ENCODE measurements around the gene GATA2.

Gene GATA2

GRCh38 chr3:128455786-128456748 is 36.9 kb downstream of the GATA2 start:
- no peak for DNase-seq

- DNase-seq = no peak
Measured at GRCh38 chr3:128455116-128455515, 37.9 kb downstream of the GATA2 start.

GRCh38 chr3:128454310-128454618 is 38.7 kb downstream of the GATA2 start:
- DNase-seq = no peak

DNA sequence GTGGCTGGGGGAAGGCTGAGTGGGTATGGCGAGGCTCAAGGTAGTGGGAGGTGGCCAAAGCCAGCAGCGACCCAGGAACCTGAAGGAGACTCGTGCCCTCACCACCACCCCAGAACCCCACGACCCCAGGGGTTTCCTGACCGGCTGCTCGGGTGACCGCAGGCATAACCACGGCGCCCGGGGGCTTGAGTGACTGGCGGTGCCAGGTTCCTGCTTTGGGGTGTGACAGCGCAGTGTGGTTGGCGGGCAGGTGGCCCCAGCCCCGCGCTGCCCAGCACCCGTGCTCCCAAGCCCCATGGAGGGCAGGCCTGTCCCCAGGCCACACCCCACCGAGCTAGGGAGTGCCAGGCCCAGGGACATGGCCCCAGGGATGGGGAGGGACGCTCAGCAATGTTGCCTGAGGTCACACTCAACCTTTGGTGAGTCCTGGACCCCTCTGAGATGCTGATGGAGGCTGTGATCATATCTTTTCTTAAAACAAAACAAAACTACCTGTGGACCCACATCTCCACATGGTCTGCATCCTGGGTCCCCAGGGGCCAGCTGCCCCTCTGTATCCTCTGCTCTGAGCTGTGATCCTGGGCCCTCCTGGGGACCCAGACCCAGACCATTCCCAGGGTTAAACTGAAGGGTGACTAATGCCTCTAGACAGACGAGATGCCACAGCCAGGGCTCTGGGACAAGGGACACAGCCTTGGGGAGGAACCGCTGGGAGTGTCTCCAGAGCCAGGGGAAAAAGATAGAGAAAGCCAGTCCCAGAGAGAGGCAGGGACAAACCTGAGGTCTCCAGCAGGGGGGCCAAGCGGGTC is 39.3 kb downstream of the GATA2 start:
- no peak for DNase-seq

DNA sequence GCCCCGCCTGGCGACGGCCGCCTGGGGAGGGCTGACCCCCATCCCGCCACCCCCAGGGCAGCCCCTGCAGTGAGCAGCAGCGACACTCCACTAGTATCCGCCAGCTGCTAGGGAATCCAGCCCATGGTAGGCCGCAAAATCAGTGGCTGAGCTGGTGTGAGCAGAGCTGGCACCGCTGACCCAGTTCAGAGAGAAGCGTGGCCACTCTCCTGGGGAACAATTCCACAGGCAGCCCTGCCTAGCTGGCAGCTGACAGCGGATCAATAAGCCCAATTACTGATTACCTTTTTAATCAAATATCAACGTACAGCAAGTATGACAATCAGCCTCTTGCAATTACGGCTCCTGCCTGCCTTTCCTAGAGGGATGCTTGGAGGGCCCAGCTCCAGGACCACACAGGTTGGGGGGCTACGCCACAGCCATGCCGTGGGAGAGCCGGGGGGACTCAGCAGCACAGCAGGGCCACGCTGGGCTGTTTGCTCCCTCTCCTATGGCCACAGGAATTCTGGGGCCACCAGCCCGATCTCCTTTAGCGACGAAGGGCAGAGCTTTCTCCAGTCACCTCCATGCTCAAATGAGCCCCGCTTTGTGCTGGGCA is 40.2 kb downstream of the GATA2 start:
- DNase-seq = no peak

DNA sequence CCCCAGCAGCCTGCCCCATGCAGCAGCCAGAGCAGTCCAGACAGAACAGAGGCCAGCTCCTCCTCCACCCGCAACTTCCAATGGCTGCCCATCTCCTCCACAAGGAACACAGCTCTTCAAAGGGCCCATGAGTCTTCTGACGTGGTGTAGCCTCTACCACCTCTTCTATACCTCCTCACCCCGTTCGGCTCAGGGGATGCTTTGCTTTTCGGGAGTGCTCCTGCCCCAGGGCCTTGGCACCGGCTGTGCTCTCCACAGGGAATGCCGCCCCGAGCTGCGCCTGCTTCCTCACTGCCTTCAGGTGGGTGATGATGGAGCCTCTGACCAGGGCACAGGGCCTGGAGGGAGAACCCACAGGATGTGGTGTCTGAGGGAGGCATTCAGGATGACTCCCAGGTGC is 40.9 kb downstream of the GATA2 start:
- no peak for DNase-seq

DNA sequence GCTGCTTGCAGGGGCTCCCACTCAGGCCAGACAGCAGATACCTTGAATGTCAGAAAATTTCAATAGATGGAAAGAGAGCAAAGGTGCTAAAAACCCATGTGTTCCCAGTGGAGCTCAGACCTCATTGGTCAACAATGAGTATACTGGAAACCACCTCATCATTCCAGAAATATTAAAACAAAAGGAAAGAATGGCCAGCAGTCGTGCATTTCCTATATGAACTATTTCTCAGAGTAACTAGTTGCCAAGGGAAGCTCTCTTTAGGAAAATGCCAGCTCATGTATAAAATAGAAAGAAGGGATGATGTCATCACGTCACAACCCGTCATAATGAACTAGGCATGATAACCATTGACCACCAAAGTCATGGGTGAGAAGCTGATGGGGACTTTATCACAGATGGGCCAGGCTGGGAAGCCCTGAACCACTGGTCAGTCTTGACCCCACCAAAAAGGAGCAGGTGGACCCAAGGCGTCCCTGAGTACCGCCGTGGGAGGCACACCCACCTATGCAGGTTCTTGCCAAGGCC is 43.8 kb downstream of the GATA2 start:
- DNase-seq = no peak

DNA sequence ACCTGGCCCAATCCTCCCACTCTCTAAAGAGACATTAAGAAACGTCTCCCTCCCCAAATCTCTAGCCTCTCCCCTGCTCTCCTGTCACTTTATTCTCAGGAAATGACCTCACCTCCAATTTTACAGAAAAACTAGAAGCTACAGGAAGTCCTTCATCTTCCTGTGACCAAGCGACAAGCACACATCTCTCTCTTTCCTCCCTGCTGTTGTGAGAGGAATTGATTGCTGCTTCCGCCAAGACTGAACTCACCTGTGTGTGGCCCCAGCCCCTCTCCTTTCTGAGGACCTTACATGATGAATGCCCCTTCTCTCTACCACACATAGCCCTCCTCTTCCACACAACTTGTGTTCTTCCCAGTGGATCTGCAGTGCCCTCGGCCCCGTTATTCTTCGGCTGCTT is 44.5 kb downstream of the GATA2 start:
- no peak for DNase-seq

DNA sequence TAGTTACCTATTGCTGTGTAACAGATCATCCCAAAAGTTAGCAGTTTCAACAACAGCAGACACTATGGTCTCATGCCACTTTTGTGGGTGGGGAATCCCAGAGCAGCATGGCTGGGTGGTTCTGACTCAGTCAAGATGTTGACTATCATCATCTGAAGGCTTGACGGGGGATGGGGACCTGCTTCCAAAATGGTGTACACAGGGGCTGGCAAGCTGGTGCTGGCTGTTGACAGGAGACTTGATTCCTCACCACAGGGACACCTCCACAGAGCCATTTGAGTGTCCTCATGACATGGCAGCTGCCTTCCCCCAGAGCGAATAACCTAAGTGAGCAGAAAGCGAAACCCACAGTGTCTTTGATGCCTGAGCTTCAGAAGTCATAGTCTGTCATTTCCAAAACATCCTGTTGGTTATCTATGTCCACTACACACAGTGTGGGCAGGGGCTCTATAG is 45.4 kb downstream of the GATA2 start:
- no peak for DNase-seq

- no peak for DNase-seq
Measured at GRCh38 chr3:128446821-128447220, 46.2 kb downstream of the GATA2 start.

GRCh38 chr3:128445357-128445756 is 47.6 kb downstream of the GATA2 start:
- DNase-seq = no peak

GRCh38 chr3:128443771-128444170 is 49.2 kb downstream of the GATA2 start:
- no peak for DNase-seq

DNA sequence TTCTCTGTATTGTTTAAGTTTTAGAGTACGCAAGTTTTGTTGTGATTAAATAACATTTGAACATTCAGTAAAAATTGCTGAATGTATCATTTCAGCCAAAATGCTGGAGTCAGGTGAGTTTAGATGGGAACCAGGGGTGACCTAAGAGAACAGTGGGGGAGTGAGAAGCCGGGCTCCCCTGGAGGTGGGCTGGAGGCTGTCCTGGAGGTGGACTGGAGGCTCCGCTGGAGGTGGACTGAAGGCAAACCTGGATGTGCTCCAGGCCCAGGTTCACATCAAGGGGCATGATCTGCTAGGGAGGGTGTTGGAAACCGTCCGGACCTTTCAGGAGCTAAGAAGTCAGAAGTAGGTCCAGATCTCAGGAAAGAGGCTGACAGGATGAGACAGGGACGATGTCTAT is 50.1 kb downstream of the GATA2 start:
- DNase-seq = no peak

DNA sequence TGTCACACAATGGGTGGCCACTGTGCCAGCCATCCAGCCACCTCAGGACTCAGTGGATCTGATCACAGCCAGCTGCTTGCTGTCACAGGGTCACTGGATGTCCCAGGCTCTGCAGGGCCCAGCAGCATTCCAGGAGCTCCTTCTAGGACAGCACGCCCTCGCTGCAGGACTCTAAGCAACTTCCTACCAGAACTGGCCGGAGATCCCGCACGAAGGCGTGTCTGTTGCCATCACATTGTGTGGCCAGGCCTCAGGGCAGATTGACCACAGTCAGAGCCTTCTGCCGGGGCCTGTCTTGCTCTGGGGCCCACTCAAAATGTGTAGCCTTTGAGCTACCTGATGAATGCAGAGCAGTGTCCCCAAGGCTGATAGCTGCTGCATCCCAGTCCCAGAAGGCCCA is 50.9 kb downstream of the GATA2 start:
- DNase-seq = no peak

GRCh38 chr3:128439226-128439625 is 53.8 kb downstream of the GATA2 start:
- DNase-seq = no peak

DNA sequence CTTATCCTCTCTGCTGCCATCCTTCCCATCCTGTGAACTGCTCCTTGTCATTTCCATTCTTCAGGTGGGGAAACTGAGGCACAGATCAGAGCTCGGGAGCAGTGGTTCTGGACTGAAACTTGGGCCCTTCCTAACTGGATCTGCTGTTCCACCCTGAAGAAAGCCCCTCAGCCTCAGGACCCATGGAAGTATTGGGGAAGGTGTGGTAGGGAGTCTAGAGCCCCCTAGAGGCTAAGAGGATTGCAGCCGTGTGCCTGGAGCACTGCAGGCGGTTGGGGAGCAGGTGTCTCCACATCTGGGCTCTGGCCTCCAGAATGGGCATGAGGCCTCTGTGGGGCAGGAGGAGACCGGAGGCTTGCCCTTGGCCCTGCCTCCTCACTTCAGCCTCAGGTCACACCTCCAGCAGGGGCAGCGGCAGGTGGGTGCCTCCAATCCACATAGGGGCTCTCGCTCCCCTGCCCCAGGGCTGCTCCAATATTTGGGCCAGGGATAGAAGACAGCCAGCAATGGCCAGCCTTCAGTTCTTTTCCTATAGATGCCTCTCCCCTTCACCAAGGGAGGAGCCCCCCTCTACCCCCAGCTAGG is 54.4 kb downstream of the GATA2 start:
- DNase-seq = no peak

DNA sequence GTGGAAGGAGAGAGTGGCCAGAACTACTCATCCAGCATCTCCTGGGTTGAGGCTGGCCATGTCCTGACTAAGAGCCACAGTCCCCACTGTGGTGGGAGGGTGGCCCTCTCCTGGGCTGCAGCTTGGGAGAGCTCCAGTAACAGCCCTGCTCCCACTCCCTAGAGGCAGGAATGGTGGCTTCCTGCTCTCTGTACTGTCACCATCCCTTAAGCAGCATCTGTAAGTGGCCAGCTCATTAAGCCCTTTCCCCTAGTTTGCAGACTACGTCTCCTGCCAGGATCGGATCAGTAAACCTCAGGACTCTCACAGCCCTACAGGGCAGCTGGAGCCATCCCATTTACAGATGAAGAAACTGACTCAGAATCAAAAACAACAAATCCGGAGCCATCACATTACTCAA is 56.8 kb downstream of the GATA2 start:
- DNase-seq = no peak

GRCh38 chr3:128435561-128435960 is 57.4 kb downstream of the GATA2 start:
- no peak for DNase-seq

DNA sequence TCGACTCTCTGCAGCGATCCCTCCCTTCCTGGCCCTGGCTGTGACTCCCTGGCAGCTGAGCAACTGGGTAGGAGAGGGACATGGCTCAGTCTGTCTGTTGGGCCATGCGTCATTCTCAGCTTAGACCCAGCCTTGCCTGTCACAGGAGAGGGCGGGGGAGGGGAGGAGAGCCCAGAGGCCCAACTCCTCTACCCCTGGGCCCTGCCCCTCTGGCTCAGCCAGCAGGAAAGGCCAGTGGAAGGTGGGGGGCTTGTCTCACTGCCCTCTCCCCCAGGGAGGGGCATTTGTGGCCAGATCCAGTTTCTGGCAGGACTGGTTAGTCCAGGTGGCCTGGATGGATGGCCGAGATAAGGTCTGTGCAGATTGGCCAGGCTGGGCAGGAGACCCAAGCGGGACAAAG is 57.9 kb downstream of the GATA2 start:
- DNase-seq = no peak

DNA sequence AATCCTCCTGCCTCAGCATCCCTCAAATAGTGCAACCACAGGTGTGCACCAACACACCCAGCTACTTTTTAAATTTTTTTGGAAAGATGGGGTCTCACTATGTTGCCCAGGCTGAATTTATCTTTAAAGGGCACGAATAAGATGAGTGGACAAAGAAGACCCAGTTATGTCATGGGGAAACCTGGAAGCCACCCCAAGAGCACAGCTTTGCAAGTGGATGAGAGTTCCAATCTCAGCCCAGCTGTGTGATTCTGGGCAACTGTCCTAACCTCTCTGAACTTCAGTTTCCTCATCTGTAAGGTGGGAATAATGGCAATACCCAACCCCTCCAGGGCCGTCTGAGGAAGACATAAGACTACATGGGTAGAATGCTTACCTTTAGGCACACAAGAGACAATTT is 58.5 kb downstream of the GATA2 start:
- DNase-seq = no peak

GRCh38 chr3:128433837-128434165 is 59.2 kb downstream of the GATA2 start:
- DNase-seq = no peak

DNA sequence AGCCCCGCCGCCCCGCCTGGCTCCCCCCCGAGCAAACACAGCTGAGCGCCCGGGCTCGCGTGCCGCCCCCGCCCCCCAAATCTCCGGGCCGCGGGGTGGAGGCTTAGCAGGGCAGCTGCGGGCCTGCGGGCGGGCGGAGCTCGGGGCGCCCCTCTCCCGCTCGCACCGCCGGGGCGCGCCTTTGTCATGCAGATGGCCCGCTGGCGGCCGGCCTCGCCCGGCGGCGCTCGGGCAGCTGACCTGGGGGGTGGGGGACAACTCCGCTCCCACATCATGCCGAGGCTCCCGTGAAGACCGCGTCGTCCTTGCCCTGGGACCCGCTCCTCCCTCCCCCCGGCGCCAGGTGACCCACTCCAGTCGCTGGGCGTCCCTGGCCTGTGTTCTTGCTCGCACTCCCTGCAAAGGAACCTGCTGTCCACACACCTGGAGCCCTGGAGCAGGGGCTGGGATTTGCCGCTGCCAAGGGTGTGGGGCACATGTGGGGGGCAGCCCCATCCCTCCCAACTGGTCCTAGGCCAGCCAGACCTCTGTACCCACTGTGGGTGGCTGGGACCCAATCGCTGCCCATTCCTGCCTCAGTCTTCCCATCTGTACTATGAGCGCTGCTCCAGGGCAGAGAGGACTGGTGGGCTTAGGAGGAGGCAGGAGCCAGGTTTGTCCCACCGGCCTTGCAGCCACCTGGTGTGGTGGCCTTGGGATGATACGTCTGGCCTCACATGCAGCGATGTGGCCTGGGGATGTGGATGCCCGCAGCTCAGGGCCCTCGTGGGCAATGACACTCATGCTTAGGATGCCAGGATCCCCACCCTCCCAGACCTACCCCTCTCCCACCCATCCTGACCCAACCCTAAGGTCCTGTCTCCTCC is 59.8 kb downstream of the GATA2 start:
- no peak for DNase-seq
